DOHH2 (cell line): Measurements from ENCODE around the gene SLC12A3.
A peak's percentile ranks its signal among the peaks of the same experiment; 100 is the strongest.
"Not testable (repeated sequence)": the region's sequence is repeated elsewhere in the genome, so short reads cannot be mapped to it uniquely, and the experiment has no call there.

Experiments
- H3F3A ChIP-seq: fragments of 200-600 bp; sonication (generic), shearing (Covaris generic); 2 replicates; pipeline ENCODE4 v1.6.0; 2016; ENCODE audit warnings: antibody characterized with exemption, mild to moderate bottlenecking; ENCODE audit not compliant: control insufficient read depth, insufficient read depth
- H3K27ac ChIP-seq: fragments of 200-600 bp; sonication (generic); 2 replicates; pipeline ENCODE4 v1.5.1; 2014; ENCODE audit warnings: low read depth, mild to moderate bottlenecking, low read length, moderate library complexity
- H3K27me3 ChIP-seq: fragments of 200-600 bp; sonication (generic); 2 replicates; pipeline ENCODE4 v1.6.1; 2014; ENCODE audit warnings: mild to moderate bottlenecking, low read length, mixed read lengths; ENCODE audit not compliant: control insufficient read depth
- H3K36me3 ChIP-seq: fragments of 200-600 bp; sonication (generic); 2 replicates; pipeline ENCODE4 v1.6.1; 2014; ENCODE audit warnings: mild to moderate bottlenecking, low read length, moderate library complexity, mixed read lengths; ENCODE audit not compliant: control insufficient read depth
- H3K4me1 ChIP-seq: fragments of 200-600 bp; sonication (generic); 2 replicates; pipeline ENCODE4 v1.6.1; 2014; ENCODE audit warnings: mild to moderate bottlenecking, low read length, mixed read lengths; ENCODE audit not compliant: control insufficient read depth
- H3K4me2 ChIP-seq: fragments of 200-600 bp; sonication (generic); 2 replicates; pipeline ENCODE4 v1.6.0; 2014; ENCODE audit warnings: mild to moderate bottlenecking, low read length, moderate library complexity
- H3K4me3 ChIP-seq: fragments of 200-600 bp; sonication (generic); 2 replicates; pipeline ENCODE4 v1.5.1; 2014; ENCODE audit warnings: mild to moderate bottlenecking, low read length, mixed read lengths
- H3K79me2 ChIP-seq: fragments of 200-600 bp; sonication (generic); 2 replicates; pipeline ENCODE4 v1.6.1; 2014; ENCODE audit warnings: mild to moderate bottlenecking, low read length, mixed read lengths; ENCODE audit not compliant: control insufficient read depth
- H3K9me2 ChIP-seq: fragments of 200-600 bp; sonication (generic); replicated peaks from 2 replicates; pipeline ENCODE4 v1.6.1; 2014; ENCODE audit warnings: mild to moderate bottlenecking, low read length, mixed read lengths; ENCODE audit not compliant: control insufficient read depth
- H3K9me3 ChIP-seq: fragments of 200-600 bp; sonication (generic); 2 replicates; pipeline ENCODE4 v1.6.1; 2014; ENCODE audit warnings: antibody characterized with exemption, low read length, mixed read lengths; ENCODE audit not compliant: control insufficient read depth, insufficient read depth
- H4K20me1 ChIP-seq: fragments of 200-600 bp; sonication (generic); 2 replicates; pipeline ENCODE4 v1.6.0; 2014; ENCODE audit warnings: low read depth, mild to moderate bottlenecking, antibody characterized with exemption, low read length, moderate library complexity; ENCODE audit not compliant: control insufficient read depth, insufficient read depth
- CTCF ChIP-seq: fragments of 200-600 bp; sonication (generic); IDR thresholded peaks from one replicate; pipeline ENCODE4 v1.5.1; 2014; ENCODE audit warnings: antibody characterized with exemption, mild to moderate bottlenecking, low read depth, low read length; ENCODE audit not compliant: poor library complexity, severe bottlenecking
- EZH2phosphoT487 ChIP-seq: fragments of 200-600 bp; sonication (generic); IDR thresholded peaks from 2 replicates; pipeline ENCODE4 v1.6.1; 2017; ENCODE audit warnings: borderline replicate concordance, mild to moderate bottlenecking, antibody characterized with exemption, low read length, moderate library complexity, mixed read lengths

The SLC12A3 gene

GRCh38 chr16:56931892-56932720, 67.1 kb downstream of the SLC12A3 start, which contains the start of gene HERPUD1:
Gene HERPUD1, plus strand, starts transcription at chr16:56932142. Its CDS starts 103 bp downstream, at chr16:56932245.
- H3K9me2 ChIP-seq = no peaks in the 10 kb centered on the region
- peak within 1 kb of the TSS; percentile 76 for H3K4me2 ChIP-seq
- H3K36me3 ChIP-seq = peaks cover 51% of the 10 kb centered on the region
- H3K9me3 ChIP-seq = no peaks in the 10 kb centered on the region
- H3K79me2 ChIP-seq = peaks cover 51% of the 10 kb centered on the region
- H4K20me1 ChIP-seq = peaks cover 35% of the 10 kb centered on the region
- peak within 1 kb of the TSS; percentile 100 for H3K4me3 ChIP-seq
- H3K4me1 ChIP-seq = peaks cover 72% of the 10 kb centered on the region
- no peak for TF ChIP-seq EZH2phosphoT487
- TF ChIP-seq CTCF = peak; percentile 24
- peak within 1 kb of the TSS; percentile 94 for H3K27ac ChIP-seq
- peaks cover 11% of the 10 kb centered on the region for H3F3A ChIP-seq
- no peaks in the 10 kb centered on the region for H3K27me3 ChIP-seq

- Histone ChIP-seq H3F3A (peaks cover 15% of the 10 kb centered on the region), H3K9me2 (no peaks in the 10 kb centered on the region), H3K4me2 (peak overlapping the region; percentile 76), H3K4me3 (peak overlapping the region; percentile 100), H3K9me3 (no peaks in the 10 kb centered on the region), H3K79me2 (peaks cover 60% of the 10 kb centered on the region), H3K4me1 (peaks cover 72% of the 10 kb centered on the region), H3K27ac (peak overlapping the region; percentile 94), H3K27me3 (no peaks in the 10 kb centered on the region), H4K20me1 (peaks cover 35% of the 10 kb centered on the region), H3K36me3 (peaks cover 59% of the 10 kb centered on the region)
- TF ChIP-seq EZH2phosphoT487 (no peak), CTCF (peak; percentile 2)
Observed at GRCh38 chr16:56932721-56933619, 68.0 kb downstream of the SLC12A3 start.

GRCh38 chr16:56933828-56934598, 69.0 kb downstream of the SLC12A3 start:
- Histone ChIP-seq H3K4me2 (peak overlapping the region; percentile 76), H3K36me3 (peaks cover 70% of the 10 kb centered on the region), H3K9me3 (no peaks in the 10 kb centered on the region), H4K20me1 (peaks cover 36% of the 10 kb centered on the region), H3K4me3 (peak overlapping the region; percentile 100), H3F3A (peaks cover 15% of the 10 kb centered on the region), H3K27me3 (no peaks in the 10 kb centered on the region), H3K4me1 (peaks cover 76% of the 10 kb centered on the region), H3K9me2 (no peaks in the 10 kb centered on the region), H3K27ac (no peak overlapping the region), H3K79me2 (peaks cover 69% of the 10 kb centered on the region)
- TF ChIP-seq EZH2phosphoT487 (no peak), CTCF (no peak)

GRCh38 chr16:56934599-56935145, 69.7 kb downstream of the SLC12A3 start:
- H3K36me3 ChIP-seq = peaks cover 76% of the 10 kb centered on the region
- not testable (repeated sequence) for H3K9me2 ChIP-seq, H3K9me3 ChIP-seq, H3K27me3 ChIP-seq, H3K27ac ChIP-seq
- peak overlapping the region; percentile 100 for H3K4me3 ChIP-seq
- peaks cover 40% of the 10 kb centered on the region for H4K20me1 ChIP-seq
- H3F3A ChIP-seq = peaks cover 15% of the 10 kb centered on the region
- H3K79me2 ChIP-seq = peaks cover 76% of the 10 kb centered on the region
- peak overlapping the region; percentile 76 for H3K4me2 ChIP-seq
- peaks cover 80% of the 10 kb centered on the region for H3K4me1 ChIP-seq
